Peyer's patch (tissue), 4 donors: ENCODE results near the gene IP6K1. TPM values are rescaled to one million over a fixed set of nuclear protein-coding genes. Genes with fewer than 3 reads are reported as not detected.

ENCODE experiments used
- DNase-seq, 3 donors: peaks; one replicate each; pipeline ENCODE4 v3.0.0-alpha.2; 2017 to 2019
- H3K27ac ChIP-seq, 4 donors: fragments of 200-600 bp; sonication (generic); one replicate each; pipeline ENCODE4 v1.5.1; 2016 to 2019
- H3K27me3 ChIP-seq, 2 donors: fragments of 200-600 bp; sonication (generic); one replicate each; pipeline ENCODE4 v1.5.1; 2019
- H3K36me3 ChIP-seq, 3 donors: fragments of 200-600 bp; sonication (generic); one replicate each; pipeline ENCODE4 v1.5.1; 2016 to 2019
- H3K4me1 ChIP-seq, 4 donors: fragments of 200-600 bp; sonication (generic); one replicate each; pipeline ENCODE4 v1.5.1; 2016 to 2019
- H3K4me3 ChIP-seq, 4 donors: fragments of 200-600 bp; sonication (generic); 1 replicate in 3 of 4; 2 replicates in 1 of 4; pipeline ENCODE4 v1.5.1; 2016 to 2019; ENCODE audit warnings: mild to moderate bottlenecking in 1 of 4
- H3K9me3 ChIP-seq, 4 donors: fragments of 200-600 bp; sonication (generic); one replicate each; pipeline ENCODE4 v1.5.1; 2016 to 2019; ENCODE audit warnings: mild to moderate bottlenecking in 1 of 4
- CTCF ChIP-seq, 6 experiments: fragments of 450-650 bp in 4 of 6; fragments of 200-600 bp in 2 of 6; sonication (generic) in 1 of 6; IDR thresholded peaks; one replicate each; pipeline ENCODE4 v1.5.1; 2017 to 2019; ENCODE audit warnings: antibody characterized with exemption in 6 of 6, mild to moderate bottlenecking in 3 of 6, moderate library complexity in 1 of 6
- POLR2A ChIP-seq, 2 donors: fragments of 450-650 bp; IDR thresholded peaks; one replicate each; pipeline ENCODE4 v1.5.1; 2017; ENCODE audit warnings: antibody characterized with exemption in 2 of 2, mild to moderate bottlenecking in 2 of 2, moderate library complexity in 2 of 2
- total RNA-seq, 4 donors: library from RNA; depleted of rRNA; stranded (reverse); fragments of >200 nt; gene quantifications; one replicate each; pipeline ENCODE4 v1.1.0, GENCODE V29; 2016

IP6K1 gene
- total RNA-seq, 4 donors from 2014 or later, result 30.6 to 56.1 (median 46.8) TPM

GRCh38 chr3:49706456-49707112, 79.8 kb downstream of the IP6K1 start:
- Histone ChIP-seq H3K36me3 (peaks cover 0 to 51% (median 0%) of the 10 kb centered on the region in 3 donors), H3K27me3 (no peaks in the 10 kb centered on the region), H3K4me1 (no peaks in the 10 kb centered on the region), H3K9me3 (no peaks in the 10 kb centered on the region), H3K27ac (no peak overlapping the region), H3K4me3 (no peak overlapping the region)
- no peak for TF ChIP-seq CTCF (IDR thresholded peaks at IDR 0.05)
- TF ChIP-seq POLR2A (IDR thresholded peaks at IDR 0.05), result no peak
- DNase-seq, result no peak

GRCh38 chr3:49705390-49705960, 80.9 kb downstream of the IP6K1 start:
- DNase-seq, result no peak
- Histone ChIP-seq H3K4me3 (no peak overlapping the region), H3K27me3 (no peaks in the 10 kb centered on the region), H3K36me3 (peaks cover 0 to 62% (median 0%) of the 10 kb centered on the region in 3 donors), H3K27ac (no peak overlapping the region), H3K4me1 (no peaks in the 10 kb centered on the region), H3K9me3 (no peaks in the 10 kb centered on the region)
- TF ChIP-seq CTCF (IDR thresholded peaks at IDR 0.05), result no peak
- no peak for TF ChIP-seq POLR2A (IDR thresholded peaks at IDR 0.05)

GRCh38 chr3:49704629-49705028, 81.7 kb downstream of the IP6K1 start:
- Histone ChIP-seq H3K4me1 (no peaks in the 10 kb centered on the region), H3K9me3 (no peaks in the 10 kb centered on the region), H3K4me3 (no peak overlapping the region), H3K36me3 (peaks cover 0 to 70% (median 0%) of the 10 kb centered on the region in 3 donors), H3K27ac (no peak overlapping the region), H3K27me3 (no peaks in the 10 kb centered on the region)
- no peak for DNase-seq
- TF ChIP-seq CTCF (IDR thresholded peaks at IDR 0.05), result no peak
- no peak for TF ChIP-seq POLR2A (IDR thresholded peaks at IDR 0.05)

DNA sequence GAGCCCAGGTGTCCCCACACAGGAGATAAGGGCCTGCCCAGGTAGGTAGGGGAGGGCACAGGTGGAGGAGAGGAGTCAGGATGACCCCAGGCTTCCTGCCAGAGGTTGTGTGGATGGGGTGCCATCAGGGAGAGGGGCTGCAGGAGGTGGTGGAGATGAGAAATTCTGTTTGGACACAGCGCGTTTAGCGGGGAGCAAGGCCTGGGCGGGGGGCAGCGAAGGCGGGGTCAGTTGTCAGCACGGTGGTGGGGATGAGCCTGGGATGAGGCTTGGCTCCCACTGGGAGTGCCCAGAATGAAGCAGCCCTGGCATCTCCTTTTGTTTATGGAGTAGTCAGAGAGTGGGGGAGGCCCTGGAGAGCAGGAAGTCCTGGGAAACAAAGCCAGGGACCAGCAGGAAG, 82.4 kb downstream of the IP6K1 start:
- no peak overlapping the region for H3K27ac ChIP-seq
- H3K27me3 ChIP-seq, result no peaks in the 10 kb centered on the region
- H3K4me3 ChIP-seq, result no peak overlapping the region
- no peaks in the 10 kb centered on the region for H3K9me3 ChIP-seq
- TF ChIP-seq CTCF (IDR thresholded peaks at IDR 0.05) (no peak), POLR2A (IDR thresholded peaks at IDR 0.05) (no peak)
- H3K4me1 ChIP-seq, result no peaks in the 10 kb centered on the region
- H3K36me3 ChIP-seq, result peaks cover 0 to 74% (median 0%) of the 10 kb centered on the region in 3 donors
- no peak for DNase-seq

- Histone ChIP-seq H3K4me3 (no peak overlapping the region), H3K27ac (no peak overlapping the region), H3K9me3 (no peaks in the 10 kb centered on the region), H3K4me1 (no peaks in the 10 kb centered on the region), H3K27me3 (no peaks in the 10 kb centered on the region), H3K36me3 (peaks cover 0 to 78% (median 0%) of the 10 kb centered on the region in 3 donors)
- peak; percentile 49 to 82 (median 78) for TF ChIP-seq CTCF (IDR thresholded peaks at IDR 0.05)
- TF ChIP-seq POLR2A (IDR thresholded peaks at IDR 0.05), result no peak
- DNase-seq, result peak; percentile 56 to 82 (median 70)
These were observed 82.9 kb downstream of the IP6K1 start for GRCh38 chr3:49703443-49703927.
